GM21529 (cell line): ENCODE measurements around the gene IRAG1.

ENCODE experiments used
- ATAC-seq: cut with Tn5 transposase; IDR thresholded peaks from one replicate; pipeline ENCODE4 v1.9.1; 2021; ENCODE audit not compliant: unreplicated experiment

Gene IRAG1

DNA sequence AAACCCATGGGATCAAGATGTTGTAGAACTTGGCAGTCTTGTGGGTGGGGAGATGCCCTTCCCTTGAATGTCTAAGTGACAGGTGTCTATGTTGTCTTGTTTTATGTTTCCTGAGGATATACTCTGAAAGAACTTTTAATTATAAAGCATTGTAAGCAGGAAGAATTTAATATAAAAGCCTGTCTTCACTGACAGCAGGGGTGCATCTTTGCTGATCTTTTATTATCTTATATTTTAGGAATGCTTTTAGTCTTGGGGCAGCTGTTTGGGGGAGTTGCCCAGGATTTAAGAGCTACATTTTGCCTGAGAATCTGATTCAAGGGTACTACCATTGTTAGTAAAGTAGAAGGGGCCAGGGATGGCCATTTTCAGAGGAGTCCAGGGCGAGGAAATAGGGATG lies 43.4 kb downstream of the IRAG1 start:
- ATAC-seq, result no peak

- no peak for ATAC-seq
Observed at GRCh38 chr11:10648871-10649270, 44.7 kb downstream of the IRAG1 start.

DNA sequence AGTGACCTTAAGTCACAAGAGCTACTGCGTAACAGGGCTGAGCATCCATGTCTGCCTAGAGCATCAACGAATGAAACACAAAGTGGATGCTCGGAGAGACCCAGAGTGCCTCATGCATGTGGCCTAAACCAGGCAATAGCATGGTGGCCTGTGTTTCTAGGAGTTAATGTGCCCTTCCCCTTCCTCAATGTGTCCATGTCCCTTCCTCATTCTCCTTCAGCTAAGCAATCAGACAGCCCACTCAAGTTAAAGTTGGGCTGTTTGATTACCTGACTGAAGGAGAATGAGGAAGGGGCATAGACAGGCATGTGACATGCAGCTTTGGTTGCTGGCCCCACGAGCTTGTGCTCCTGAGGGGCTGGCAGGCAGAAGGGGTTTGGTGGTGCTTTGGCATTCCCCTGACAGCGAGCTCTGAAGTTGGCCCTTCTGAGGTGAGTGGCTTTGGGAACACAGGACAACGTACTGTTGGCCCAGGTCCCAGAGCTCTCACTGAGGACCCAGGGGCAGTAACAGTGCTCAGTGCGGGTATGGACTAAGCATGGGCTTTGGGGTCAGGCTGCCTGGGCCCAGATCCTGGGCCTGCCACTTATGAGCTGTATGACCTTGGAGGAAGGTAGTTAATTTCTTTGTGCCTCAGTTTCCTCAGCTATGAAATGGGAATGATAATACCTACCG lies 46.7 kb downstream of the IRAG1 start:
- no peak for ATAC-seq

DNA sequence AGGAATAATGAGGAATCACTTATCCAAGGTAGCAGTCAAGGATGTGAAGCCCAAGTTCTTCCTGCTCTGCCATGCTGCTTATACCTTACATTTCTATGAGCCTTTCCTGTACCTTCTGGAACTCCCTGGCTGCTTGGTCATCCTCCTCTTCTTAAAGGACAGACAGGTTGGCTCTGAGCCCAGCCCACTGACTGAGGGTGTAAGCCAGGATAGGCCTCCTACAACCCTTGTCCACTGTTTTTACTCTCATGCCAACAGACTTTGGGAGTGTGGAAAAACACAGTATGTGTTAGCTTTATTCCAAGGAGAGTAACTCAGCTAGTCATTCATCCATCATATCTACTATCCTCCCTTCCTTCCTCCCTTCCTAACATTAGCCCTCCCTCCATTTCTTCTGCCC lies 47.5 kb downstream of the IRAG1 start:
- ATAC-seq, result no peak

DNA sequence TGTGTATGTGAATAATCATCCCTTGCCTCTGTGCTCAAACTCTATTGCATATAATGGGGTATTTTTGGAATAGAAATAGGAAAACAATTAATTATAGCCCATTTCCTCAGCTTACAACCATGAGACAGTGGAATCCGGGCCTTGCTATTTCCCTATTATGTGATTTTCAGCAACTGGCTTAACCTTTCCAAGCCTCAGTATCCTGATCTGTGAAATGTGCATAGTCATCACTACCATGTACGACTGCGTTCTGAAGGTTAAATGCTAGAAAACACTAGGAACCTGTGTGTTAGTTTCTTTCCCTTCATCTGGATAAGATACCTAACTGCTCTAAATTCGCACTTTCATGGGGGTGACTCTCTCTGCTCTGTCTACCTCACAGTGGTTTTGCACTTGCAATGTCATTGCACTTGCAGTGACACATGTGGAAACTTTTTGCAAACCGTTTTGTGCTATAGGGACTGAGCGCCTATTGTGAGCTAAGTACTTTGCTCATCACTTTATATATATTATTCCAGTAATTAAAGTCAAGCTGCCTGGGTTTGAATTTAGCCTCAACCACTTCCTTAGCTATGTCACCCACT lies 48.3 kb downstream of the IRAG1 start:
- ATAC-seq, result no peak
